Panc1 (cell line): ENCODE data around the gene SLC25A12.

Experiments used
- POLR2AphosphoS5 ChIP-seq: IDR thresholded peaks from 2 replicates; pipeline ENCODE4 v1.6.1; 2012; ENCODE audit warnings: mild to moderate bottlenecking, low read depth, low read length, moderate library complexity
- REST ChIP-seq, 2 experiments: IDR thresholded peaks; 2 replicates each; pipeline ENCODE4 v1.6.1; 2011 to 2012; ENCODE audit warnings: low read depth in 2 of 2, control low read depth in 1 of 2, low read length in 1 of 2, mild to moderate bottlenecking in 1 of 2, moderate library complexity in 1 of 2; ENCODE audit not compliant: insufficient read depth in 1 of 2
- SIN3A ChIP-seq: IDR thresholded peaks from 2 replicates; pipeline ENCODE4 v1.6.1; 2012; ENCODE audit warnings: low read depth, mild to moderate bottlenecking, low read length, moderate library complexity, borderline replicate concordance; ENCODE audit not compliant: insufficient read depth
- TCF7L2 ChIP-seq: IDR thresholded peaks from 2 replicates; pipeline ENCODE4 v1.6.1; 2011; ENCODE audit warnings: mild to moderate bottlenecking, low read depth, low read length, inconsistent platforms
- TF ChIP-seq, protein P1 (sequence below): fragments of 450-650 bp; IDR thresholded peaks from 2 replicates; pipeline ENCODE4 v1.5.1; 2017; ENCODE audit warnings: mild to moderate bottlenecking

GRCh38 chr2:171822525-171823322, 71.3 kb downstream of the SLC25A12 start:
- TF ChIP-seq, protein P1, sequence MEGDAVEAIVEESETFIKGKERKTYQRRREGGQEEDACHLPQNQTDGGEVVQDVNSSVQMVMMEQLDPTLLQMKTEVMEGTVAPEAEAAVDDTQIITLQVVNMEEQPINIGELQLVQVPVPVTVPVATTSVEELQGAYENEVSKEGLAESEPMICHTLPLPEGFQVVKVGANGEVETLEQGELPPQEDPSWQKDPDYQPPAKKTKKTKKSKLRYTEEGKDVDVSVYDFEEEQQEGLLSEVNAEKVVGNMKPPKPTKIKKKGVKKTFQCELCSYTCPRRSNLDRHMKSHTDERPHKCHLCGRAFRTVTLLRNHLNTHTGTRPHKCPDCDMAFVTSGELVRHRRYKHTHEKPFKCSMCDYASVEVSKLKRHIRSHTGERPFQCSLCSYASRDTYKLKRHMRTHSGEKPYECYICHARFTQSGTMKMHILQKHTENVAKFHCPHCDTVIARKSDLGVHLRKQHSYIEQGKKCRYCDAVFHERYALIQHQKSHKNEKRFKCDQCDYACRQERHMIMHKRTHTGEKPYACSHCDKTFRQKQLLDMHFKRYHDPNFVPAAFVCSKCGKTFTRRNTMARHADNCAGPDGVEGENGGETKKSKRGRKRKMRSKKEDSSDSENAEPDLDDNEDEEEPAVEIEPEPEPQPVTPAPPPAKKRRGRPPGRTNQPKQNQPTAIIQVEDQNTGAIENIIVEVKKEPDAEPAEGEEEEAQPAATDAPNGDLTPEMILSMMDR, result no peak
- TF ChIP-seq POLR2AphosphoS5, result no peak
- no peak for TF ChIP-seq TCF7L2
- no peak for TF ChIP-seq REST (IDR thresholded peaks at IDR 0.05; ENCODE audit: insufficient read depth in 1 of 2, low read depth in 2 of 2, low read length in 1 of 2)
- TF ChIP-seq SIN3A, result no peak
